GM19023 (cell line): ENCODE results near the gene RTN4RL1.

Source experiments
- ATAC-seq: cut with Tn5 transposase; IDR thresholded peaks from one replicate; pipeline ENCODE4 v1.9.1; 2021; ENCODE audit warnings: mild to moderate bottlenecking, moderate library complexity; ENCODE audit not compliant: unreplicated experiment

The RTN4RL1 gene

GRCh38 chr17:2047590-2047989, 22.5 kb upstream of the RTN4RL1 start:
- no peak for ATAC-seq

GRCh38 chr17:2044263-2044894, 19.2 kb upstream of the RTN4RL1 start:
- no peak for ATAC-seq

GRCh38 chr17:2043785-2044184, 18.7 kb upstream of the RTN4RL1 start:
- ATAC-seq = no peak

GRCh38 chr17:2042933-2043332, 17.8 kb upstream of the RTN4RL1 start:
- ATAC-seq = no peak

- ATAC-seq = no peak
Observed at GRCh38 chr17:2042390-2042847, 17.3 kb upstream of the RTN4RL1 start.

GRCh38 chr17:2041561-2042389, 16.6 kb upstream of the RTN4RL1 start, which contains the start of gene OVCA2:
Gene OVCA2 (plus strand): TSS chr17:2042022. CDS start chr17:2042048, 26 bp downstream.
- ATAC-seq = peak; percentile 90

- no peak for ATAC-seq
Observed at GRCh38 chr17:2040942-2041560, 15.9 kb upstream of the RTN4RL1 start.

GRCh38 chr17:2040219-2040827, 15.2 kb upstream of the RTN4RL1 start:
- no peak for ATAC-seq

GRCh38 chr17:2037155-2037554, 12.0 kb upstream of the RTN4RL1 start:
- ATAC-seq = no peak

GRCh38 chr17:2035541-2036488, 10.7 kb upstream of the RTN4RL1 start:
- ATAC-seq = no peak

- no peak for ATAC-seq
Observed at GRCh38 chr17:2034806-2035540, 9.8 kb upstream of the RTN4RL1 start.

- no peak for ATAC-seq
Observed at GRCh38 chr17:2034157-2034556, 9.0 kb upstream of the RTN4RL1 start.

GRCh38 chr17:2033153-2033552, 8.0 kb upstream of the RTN4RL1 start:
- ATAC-seq = no peak

GRCh38 chr17:2030779-2031163, 5.6 kb upstream of the RTN4RL1 start:
- ATAC-seq = peak; percentile 25

- ATAC-seq = peak; percentile 78
Observed at GRCh38 chr17:2029911-2030778, 5.0 kb upstream of the RTN4RL1 start, which contains the start of gene DPH1. Gene DPH1 (plus strand): TSS chr17:2030153. CDS start chr17:2030170, 17 bp downstream.

- no peak for ATAC-seq
Observed at GRCh38 chr17:2028737-2029136, 3.6 kb upstream of the RTN4RL1 start.

- no peak for ATAC-seq
Observed at GRCh38 chr17:2028234-2028614, 3.1 kb upstream of the RTN4RL1 start.

- ATAC-seq = no peak
Observed at GRCh38 chr17:2027528-2028233, 2.5 kb upstream of the RTN4RL1 start.
